Osteocyte (in vitro differentiated cells): ENCODE data around the gene HINT3. TPM values are rescaled to one million over a fixed set of nuclear protein-coding genes. Genes with fewer than 3 reads are reported as not detected.
"Not testable (repeated sequence)": the region's sequence is repeated elsewhere in the genome, so short reads cannot be mapped to it uniquely, and the experiment has no call there.

ENCODE experiments used
- DNase-seq: peaks from one replicate; pipeline ENCODE4 v3.0.0; 2021; ENCODE audit warnings: mixed read lengths; ENCODE audit not compliant: unreplicated experiment; ENCODE audit errors: extremely low spot score
- H3K27ac Mint-ChIP-seq: one replicate; pipeline ENCODE4 v1.8.0; 2021; ENCODE audit warnings: mild to moderate bottlenecking, mixed read lengths; ENCODE audit not compliant: unreplicated experiment
- H3K27me3 Mint-ChIP-seq: one replicate; pipeline ENCODE4 v1.8.0; 2021; ENCODE audit warnings: mixed read lengths; ENCODE audit not compliant: unreplicated experiment
- H3K36me3 Mint-ChIP-seq: one replicate; pipeline ENCODE4 v1.8.0; 2021; ENCODE audit warnings: mixed read lengths; ENCODE audit not compliant: unreplicated experiment
- H3K4me1 Mint-ChIP-seq: one replicate; pipeline ENCODE4 v1.8.0; 2021; ENCODE audit warnings: mixed read lengths; ENCODE audit not compliant: unreplicated experiment
- H3K4me3 Mint-ChIP-seq: one replicate; pipeline ENCODE4 v1.8.0; 2021; ENCODE audit warnings: mild to moderate bottlenecking, moderate library complexity, mixed read lengths; ENCODE audit not compliant: unreplicated experiment
- H3K9me3 Mint-ChIP-seq: one replicate; pipeline ENCODE4 v1.8.0; 2021; ENCODE audit warnings: mixed read lengths; ENCODE audit not compliant: unreplicated experiment
- total RNA-seq: library from RNA; stranded (reverse); gene quantifications from 2 replicates; pipeline ENCODE4 v1.2.1, GENCODE V29; 2021
- TF ChIP-seq, protein P1 (sequence below): fragments of 200-600 bp; sonication (generic); IDR thresholded peaks from 2 replicates; pipeline ENCODE4 v1.5.0; 2021; ENCODE audit warnings: antibody characterized with exemption, mild to moderate bottlenecking, moderate library complexity

The HINT3 gene
- total RNA-seq, 1 donor from 2014 or later = 15.0 TPM

DNA sequence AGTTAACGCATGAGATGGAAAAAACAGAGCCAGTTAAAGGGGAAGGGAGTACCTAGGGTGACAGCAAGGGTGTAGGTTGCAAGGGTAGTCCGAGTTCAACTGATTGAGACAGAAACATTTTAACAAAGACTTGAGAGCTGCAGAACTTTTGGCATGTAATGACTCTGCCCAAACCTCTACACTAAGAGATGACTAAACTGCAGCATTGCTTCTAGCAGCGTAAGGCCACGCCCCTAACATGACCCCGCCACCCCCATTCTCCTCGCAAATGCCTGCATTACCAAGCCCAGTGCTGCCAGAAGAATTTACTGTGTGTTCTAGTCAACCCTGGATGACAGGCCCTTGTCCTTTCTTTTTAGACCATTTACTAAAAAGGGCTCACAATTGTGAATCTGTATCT, 6.3 kb upstream of the HINT3 start:
- no peaks in the 10 kb centered on the region for H3K27me3 Mint-ChIP-seq
- no peaks in the 10 kb centered on the region for H3K36me3 Mint-ChIP-seq
- H3K9me3 Mint-ChIP-seq = no peaks in the 10 kb centered on the region
- no peak overlapping the region for H3K27ac Mint-ChIP-seq
- H3K4me3 Mint-ChIP-seq = no peak overlapping the region
- no peak for DNase-seq
- peaks cover 35% of the 10 kb centered on the region for H3K4me1 Mint-ChIP-seq
- TF ChIP-seq, protein P1, sequence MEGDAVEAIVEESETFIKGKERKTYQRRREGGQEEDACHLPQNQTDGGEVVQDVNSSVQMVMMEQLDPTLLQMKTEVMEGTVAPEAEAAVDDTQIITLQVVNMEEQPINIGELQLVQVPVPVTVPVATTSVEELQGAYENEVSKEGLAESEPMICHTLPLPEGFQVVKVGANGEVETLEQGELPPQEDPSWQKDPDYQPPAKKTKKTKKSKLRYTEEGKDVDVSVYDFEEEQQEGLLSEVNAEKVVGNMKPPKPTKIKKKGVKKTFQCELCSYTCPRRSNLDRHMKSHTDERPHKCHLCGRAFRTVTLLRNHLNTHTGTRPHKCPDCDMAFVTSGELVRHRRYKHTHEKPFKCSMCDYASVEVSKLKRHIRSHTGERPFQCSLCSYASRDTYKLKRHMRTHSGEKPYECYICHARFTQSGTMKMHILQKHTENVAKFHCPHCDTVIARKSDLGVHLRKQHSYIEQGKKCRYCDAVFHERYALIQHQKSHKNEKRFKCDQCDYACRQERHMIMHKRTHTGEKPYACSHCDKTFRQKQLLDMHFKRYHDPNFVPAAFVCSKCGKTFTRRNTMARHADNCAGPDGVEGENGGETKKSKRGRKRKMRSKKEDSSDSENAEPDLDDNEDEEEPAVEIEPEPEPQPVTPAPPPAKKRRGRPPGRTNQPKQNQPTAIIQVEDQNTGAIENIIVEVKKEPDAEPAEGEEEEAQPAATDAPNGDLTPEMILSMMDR = no peak

DNA sequence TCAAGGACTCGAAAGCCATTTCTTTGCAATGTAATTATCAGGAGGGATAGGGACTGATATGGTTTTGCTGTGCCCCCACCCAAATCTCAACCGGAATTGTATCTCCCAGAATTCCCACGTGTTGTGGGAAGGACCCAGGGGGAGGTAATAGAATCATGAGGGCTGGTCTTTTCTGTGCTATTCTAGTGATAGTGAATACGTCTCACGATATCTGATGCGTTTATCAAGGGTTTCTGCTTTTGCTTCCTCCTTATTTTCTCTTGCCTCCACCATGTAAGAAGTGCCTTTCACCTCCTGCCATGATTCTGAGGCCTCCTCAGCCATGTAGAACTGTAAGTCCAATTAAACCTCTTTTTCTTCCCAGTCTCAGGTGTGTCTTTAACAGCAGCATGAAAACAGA, 5.9 kb upstream of the HINT3 start:
- not testable (repeated sequence) for H3K4me3 Mint-ChIP-seq, H3K9me3 Mint-ChIP-seq, H3K27ac Mint-ChIP-seq, H3K27me3 Mint-ChIP-seq, DNase-seq, H3K36me3 Mint-ChIP-seq
- peaks cover 31% of the 10 kb centered on the region for H3K4me1 Mint-ChIP-seq

DNA sequence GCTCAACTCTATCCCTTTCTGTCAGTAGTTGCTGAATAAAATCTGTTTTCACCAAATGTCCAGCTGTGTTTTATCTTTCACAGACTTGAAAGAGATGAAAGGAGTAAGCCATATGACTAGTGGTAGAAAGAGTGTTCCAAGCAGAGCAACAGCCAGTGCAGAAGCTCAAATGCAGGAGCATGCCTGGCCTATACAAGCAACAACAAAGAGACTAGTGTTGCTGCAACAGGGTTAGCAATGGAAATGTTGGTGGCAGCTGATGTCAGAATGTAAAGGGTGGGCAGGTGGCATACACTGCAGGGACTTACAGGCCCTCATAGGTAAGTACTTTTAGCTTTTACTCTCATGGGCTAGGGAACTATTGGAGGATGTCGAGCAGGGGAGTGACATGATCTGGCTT, 5.2 kb upstream of the HINT3 start:
- Mint-ChIP-seq H3K36me3 (no peaks in the 10 kb centered on the region), H3K4me3 (no peak overlapping the region), H3K4me1 (peaks cover 28% of the 10 kb centered on the region), H3K27ac (no peak overlapping the region), H3K27me3 (no peaks in the 10 kb centered on the region), H3K9me3 (no peaks in the 10 kb centered on the region)
- TF ChIP-seq, protein P1 = no peak
- no peak for DNase-seq

DNA sequence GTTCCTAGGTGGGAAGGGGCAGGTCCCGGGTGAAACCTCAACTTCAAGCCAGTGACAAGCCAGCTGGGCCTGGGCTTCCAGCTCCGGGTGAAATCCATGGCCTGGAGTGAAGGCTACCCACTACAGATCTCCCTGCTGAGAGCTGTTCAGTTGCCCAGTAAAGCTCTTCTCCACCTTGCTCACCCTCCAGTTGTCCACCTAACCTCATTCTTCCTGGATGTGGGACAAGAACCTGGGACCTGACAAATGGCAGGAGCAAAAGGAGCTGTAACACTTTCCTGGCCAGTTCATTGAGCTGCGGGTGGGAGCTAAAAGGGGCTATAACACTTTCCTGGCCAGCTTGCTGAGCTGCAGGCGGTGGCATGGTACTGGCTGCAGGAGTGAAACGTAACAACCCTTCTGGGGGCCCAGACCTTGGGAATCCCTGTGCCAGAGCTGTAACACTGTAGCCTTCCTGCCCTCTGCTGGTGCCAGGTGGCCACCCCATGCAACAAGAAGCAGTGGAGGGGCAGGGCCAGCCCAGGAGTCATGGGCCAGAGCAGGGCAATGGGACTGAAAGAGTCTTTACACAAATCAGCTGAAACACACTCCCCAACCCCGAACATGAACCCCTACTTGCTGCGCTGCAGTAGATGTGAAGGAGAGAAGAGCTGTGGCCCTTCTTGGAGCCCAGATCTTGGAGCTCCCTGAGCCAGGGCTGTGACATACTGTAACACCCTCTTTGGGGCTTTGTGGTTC, 3.6 kb upstream of the HINT3 start:
- Mint-ChIP-seq H3K4me3 (no peak overlapping the region), H3K27me3 (no peaks in the 10 kb centered on the region), H3K9me3 (no peaks in the 10 kb centered on the region), H3K36me3 (no peaks in the 10 kb centered on the region), H3K27ac (no peak overlapping the region), H3K4me1 (peaks cover 12% of the 10 kb centered on the region)
- DNase-seq = no peak
- TF ChIP-seq, protein P1 = peak; percentile 48

DNA sequence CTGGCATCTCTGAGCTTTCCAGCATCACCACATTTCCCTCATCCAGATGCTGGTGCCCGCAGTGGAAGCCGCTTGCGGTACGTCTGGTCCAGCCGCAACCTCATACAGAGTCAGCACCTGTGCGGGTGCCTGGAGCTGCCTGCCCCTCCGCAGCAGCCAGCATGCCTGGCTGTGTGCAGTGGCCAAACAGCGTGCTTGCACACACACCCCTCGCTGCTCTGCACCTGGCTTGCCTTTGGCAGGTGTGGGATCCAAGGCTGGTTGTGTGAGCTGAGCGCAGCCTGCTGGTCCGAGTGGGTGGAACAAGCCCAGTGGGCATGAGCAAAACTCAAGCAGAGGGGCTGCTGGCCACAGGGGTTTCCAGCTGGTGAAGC, 3.1 kb upstream of the HINT3 start:
- TF ChIP-seq, protein P1 = no peak
- peaks cover 8% of the 10 kb centered on the region for H3K4me1 Mint-ChIP-seq
- H3K9me3 Mint-ChIP-seq = no peaks in the 10 kb centered on the region
- H3K36me3 Mint-ChIP-seq = no peaks in the 10 kb centered on the region
- no peaks in the 10 kb centered on the region for H3K27me3 Mint-ChIP-seq
- H3K4me3 Mint-ChIP-seq = no peak overlapping the region
- no peak for DNase-seq
- H3K27ac Mint-ChIP-seq = no peak overlapping the region
